CD14-positive monocyte (primary cell): Measurements from ENCODE around the gene DGKI. TPM values are rescaled to one million over a fixed set of nuclear protein-coding genes. Genes with fewer than 3 reads are reported as not detected.

Source experiments
- DNase-seq, 3 donors: peaks; one replicate each; pipeline ENCODE4 v3.0.0-alpha.2; 2011 to 2022
- H2AFZ ChIP-seq: 2 replicates; pipeline ENCODE4 v1.6.0; 2012; ENCODE audit warnings: mild to moderate bottlenecking, low read depth, low read length, inconsistent platforms; ENCODE audit not compliant: insufficient read depth, poor library complexity, severe bottlenecking
- H3K27ac ChIP-seq, 2 donors: 1 replicate in 1 of 2; 2 replicates in 1 of 2; pipeline ENCODE4 v1.5.1; 2012 to 2013; ENCODE audit warnings: low read length in 2 of 2, control low read depth in 1 of 2, inconsistent platforms in 1 of 2, low read depth in 1 of 2, mild to moderate bottlenecking in 1 of 2
- H3K27me3 ChIP-seq, 2 donors: one replicate each; pipeline versions ENCODE4 v1.6.0 to v1.6.1; 2011 to 2013; ENCODE audit warnings: low read length in 2 of 2; ENCODE audit not compliant: control insufficient read depth in 2 of 2, insufficient read depth in 2 of 2
- H3K36me3 ChIP-seq, 2 donors: replicated peaks in 1 of 2; 1 replicate in 1 of 2; 2 replicates in 1 of 2; pipeline versions ENCODE4 v1.5.1 to v1.6.1; 2012 to 2013; ENCODE audit warnings: low read length in 2 of 2, control low read depth in 1 of 2, inconsistent platforms in 1 of 2, mild to moderate bottlenecking in 1 of 2; ENCODE audit not compliant: insufficient read depth in 2 of 2, control insufficient read depth in 1 of 2
- H3K4me1 ChIP-seq, 2 donors: 1 replicate in 1 of 2; 2 replicates in 1 of 2; pipeline versions ENCODE4 v1.5.1 to v1.6.1; 2012 to 2013; ENCODE audit warnings: low read length in 2 of 2, control low read depth in 1 of 2, inconsistent platforms in 1 of 2, mild to moderate bottlenecking in 1 of 2, moderate library complexity in 1 of 2; ENCODE audit not compliant: insufficient read depth in 2 of 2, control insufficient read depth in 1 of 2
- H3K4me2 ChIP-seq: replicated peaks from 2 replicates; pipeline ENCODE3; 2012; ENCODE audit warnings: low read length, moderate library complexity, mild to moderate bottlenecking; ENCODE audit not compliant: poor library complexity, severe bottlenecking; ENCODE audit errors: extremely low read depth
- H3K4me3 ChIP-seq, 3 experiments: fragments of 200-600 bp in 1 of 3; sonication (generic) in 1 of 3; replicated peaks in 1 of 3; 1 replicate in 2 of 3; 2 replicates in 1 of 3; pipeline ENCODE4 v1.5.1; 2011 to 2013; ENCODE audit warnings: low read length in 3 of 3, mild to moderate bottlenecking in 3 of 3, control low read depth in 2 of 3, low read depth in 2 of 3, inconsistent platforms in 1 of 3, moderate library complexity in 1 of 3
- H3K79me2 ChIP-seq: 2 replicates; pipeline ENCODE4 v1.6.0; 2012; ENCODE audit warnings: mild to moderate bottlenecking, control low read depth, inconsistent platforms, low read length, moderate library complexity; ENCODE audit not compliant: insufficient read depth
- H3K9ac ChIP-seq: 2 replicates; pipeline ENCODE4 v1.6.0; 2017; ENCODE audit warnings: low read length, mild to moderate bottlenecking; ENCODE audit not compliant: insufficient read depth, poor library complexity, severe bottlenecking
- H3K9me3 ChIP-seq, 2 donors: replicated peaks in 1 of 2; 1 replicate in 1 of 2; 2 replicates in 1 of 2; pipeline versions ENCODE4 v1.5.1 to v1.6.1; 2012 to 2013; ENCODE audit warnings: low read length in 2 of 2, control low read depth in 1 of 2; ENCODE audit not compliant: control insufficient read depth in 1 of 2, insufficient read depth in 1 of 2
- H4K20me1 ChIP-seq: 2 replicates; pipeline ENCODE4 v1.6.0; 2012; ENCODE audit warnings: mild to moderate bottlenecking, low read length, control low read depth, moderate library complexity; ENCODE audit not compliant: insufficient read depth
- H3K27ac Mint-ChIP-seq, 7 donors: one replicate each; pipeline ENCODE4 v1.8.0; 2020; ENCODE audit warnings: mild to moderate bottlenecking in 7 of 7, mixed read lengths in 7 of 7, moderate library complexity in 6 of 7, inconsistent platforms in 2 of 7
- H3K27me3 Mint-ChIP-seq, 3 donors: one replicate each; pipeline ENCODE4 v1.8.0; 2021 to 2022; ENCODE audit warnings: low read depth in 3 of 3, mild to moderate bottlenecking in 3 of 3, mixed read lengths in 3 of 3, moderate library complexity in 3 of 3, inconsistent platforms in 1 of 3
- H3K36me3 Mint-ChIP-seq, 2 donors: one replicate each; pipeline ENCODE4 v1.8.0; 2020; ENCODE audit warnings: mixed read lengths in 2 of 2, inconsistent platforms in 1 of 2, mild to moderate bottlenecking in 1 of 2
- H3K4me1 Mint-ChIP-seq: one replicate; pipeline ENCODE4 v1.8.0; 2020; ENCODE audit warnings: mild to moderate bottlenecking, mixed read lengths
- H3K4me3 Mint-ChIP-seq, 2 donors: one replicate each; pipeline ENCODE4 v1.8.0; 2020; ENCODE audit warnings: mild to moderate bottlenecking in 2 of 2, mixed read lengths in 2 of 2, moderate library complexity in 1 of 2
- H3K9me3 Mint-ChIP-seq, 7 donors: one replicate each; pipeline ENCODE4 v1.8.0; 2020 to 2022; ENCODE audit warnings: mixed read lengths in 7 of 7, mild to moderate bottlenecking in 6 of 7, moderate library complexity in 6 of 7, inconsistent platforms in 2 of 7
- CTCF ChIP-seq: fragments of 200-600 bp; IDR thresholded peaks from one replicate; pipeline ENCODE4 v1.8.0; 2022; ENCODE audit warnings: antibody characterized with exemption, mild to moderate bottlenecking
- WGBS: methylation state at CpG from one replicate; pipeline ENCODE4 v1.1.5; 2013; ENCODE audit warnings: missing lambda C conversion rate; ENCODE audit not compliant: insufficient coverage; 5-methylcytosine and 5-hydroxymethylcytosine counted together
- intact Hi-C, 2 donors: fragments of 100-400 bp; cut with micrococcal nuclease; formaldehyde crosslinking; loops; one replicate each; pipeline versions ENCODE4 v1.15.0 to v1.15.1; 2023
- polyA plus RNA-seq, 3 donors: library from polyadenylated mRNA; depleted of rRNA in 1 of 3; unstranded in 2 of 3; stranded (reverse) in 1 of 3; fragments of 300-500 nt in 2 of 3; fragments of >200 nt in 1 of 3; fragmentation: Illumina TruSeq in 2 of 3; gene quantifications; 1 replicate in 2 of 3; 2 replicates in 1 of 3; pipeline ENCODE4 v1.2.3, GENCODE V29; 2012 to 2021

DGKI gene
- polyA plus RNA-seq, 3 donors: not detected

GRCh38 chr7:137742051-137742450 lies 104.7 kb downstream of the DGKI start:
- H3K9me3 ChIP-seq: peaks cover 0 to 3% of the 10 kb centered on the region in 2 donors
- Mint-ChIP-seq H3K36me3 (no peaks in the 10 kb centered on the region), H3K27ac (no peak overlapping the region), H3K4me3 (no peak overlapping the region), H3K4me1 (no peaks in the 10 kb centered on the region), H3K9me3 (peaks cover 3 to 22% (median 10%) of the 10 kb centered on the region in 7 donors), H3K27me3 (peaks cover 2 to 4% (median 4%) of the 10 kb centered on the region in 3 donors)
- WGBS: 95% methylated on average over 2 of the region's 3 CpGs
- no peak overlapping the region for H3K4me2 ChIP-seq
- H4K20me1 ChIP-seq: no peaks in the 10 kb centered on the region
- H3K79me2 ChIP-seq: no peaks in the 10 kb centered on the region
- no peaks in the 10 kb centered on the region for H3K36me3 ChIP-seq
- intact Hi-C loops: no loop called here
- H3K4me1 ChIP-seq: no peaks in the 10 kb centered on the region
- TF ChIP-seq CTCF: no peak
- no peak for DNase-seq
- H3K27ac ChIP-seq: no peak overlapping the region
- H3K4me3 ChIP-seq: no peak overlapping the region
- H3K27me3 ChIP-seq: no peaks in the 10 kb centered on the region
- no peak overlapping the region for H2AFZ ChIP-seq
- no peak overlapping the region for H3K9ac ChIP-seq

- TF ChIP-seq CTCF: no peak
- H3K79me2 ChIP-seq: no peaks in the 10 kb centered on the region
- Mint-ChIP-seq H3K9me3 (peaks cover 3 to 22% (median 10%) of the 10 kb centered on the region in 7 donors), H3K4me1 (no peaks in the 10 kb centered on the region), H3K4me3 (no peak overlapping the region), H3K27ac (no peak overlapping the region), H3K36me3 (no peaks in the 10 kb centered on the region), H3K27me3 (peaks cover 2 to 4% (median 4%) of the 10 kb centered on the region in 3 donors)
- H3K27me3 ChIP-seq: no peaks in the 10 kb centered on the region
- H3K4me1 ChIP-seq: no peaks in the 10 kb centered on the region
- intact Hi-C loops: no loop called here
- no CpG with 5 or more reads among the region's 2 CpGs for WGBS
- no peak for DNase-seq
- H3K4me2 ChIP-seq: no peak overlapping the region
- H3K36me3 ChIP-seq: no peaks in the 10 kb centered on the region
- no peak overlapping the region for H3K27ac ChIP-seq
- H3K9ac ChIP-seq: no peak overlapping the region
- H3K4me3 ChIP-seq: no peak overlapping the region
- H4K20me1 ChIP-seq: no peaks in the 10 kb centered on the region
- H3K9me3 ChIP-seq: peaks cover 0 to 3% of the 10 kb centered on the region in 2 donors
- H2AFZ ChIP-seq: no peak overlapping the region
These were observed 105.3 kb downstream of the DGKI start for GRCh38 chr7:137741443-137741842.
